ENCODE measurements around the gene KLHL35.

DNA sequence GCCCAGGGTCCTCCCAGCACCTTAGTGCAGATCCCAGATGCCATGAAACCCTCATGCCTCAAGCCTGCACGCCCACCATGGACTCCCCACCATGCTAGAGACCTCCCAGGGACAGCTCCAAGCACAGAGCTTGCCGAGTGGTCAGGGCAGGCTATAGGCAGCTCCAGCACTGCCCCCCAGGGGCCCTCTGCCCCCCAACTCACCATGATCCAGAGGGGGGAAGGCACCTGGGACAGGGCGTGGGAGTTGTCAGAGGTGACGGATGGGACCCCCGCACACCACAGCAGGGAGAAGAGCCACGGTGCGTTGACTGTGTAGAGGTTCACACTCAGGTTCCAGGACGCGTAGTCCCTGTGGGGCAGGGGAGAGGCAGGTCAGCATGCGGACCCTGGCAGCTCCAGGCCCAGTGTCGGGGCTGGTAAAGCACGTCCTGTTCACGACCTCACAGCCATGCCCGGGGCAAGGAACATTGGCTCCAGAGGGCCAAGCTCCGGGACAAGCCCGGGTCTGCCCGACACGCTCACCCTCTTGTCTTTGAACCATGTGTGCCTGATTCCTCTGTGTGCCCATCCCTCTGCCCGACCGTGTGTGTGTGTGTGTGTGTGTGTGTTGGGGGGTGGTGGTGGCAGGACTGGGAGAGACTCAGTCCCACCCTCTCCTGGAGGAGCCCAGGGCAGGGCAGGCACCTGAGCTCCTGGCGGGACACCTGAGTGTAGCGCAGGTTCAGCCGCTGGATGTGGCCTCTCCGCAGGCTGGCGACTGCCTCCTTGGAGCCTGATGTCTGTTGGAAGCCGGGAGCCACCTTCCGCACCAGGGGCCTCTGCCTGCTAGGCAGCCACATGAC is 8.2 kb upstream of the KLHL35 start:
- TF ChIP-seq EZH2phosphoT487 (IDR thresholded peaks at IDR 0.05; ENCODE audit: insufficient read depth, low read depth) (no peak), EZH2 (IDR thresholded peaks at IDR 0.05; ENCODE audit: insufficient read depth, poor library complexity, severe bottlenecking) (no peak)

Measured in GM23248 (cell line).